SK-N-MC (cell line): ENCODE data around the gene SCD5.

Source experiments
- DNase-seq: peaks from one replicate; pipeline ENCODE4 v3.0.0-alpha.2; 2011; ENCODE audit warnings: low read depth, low spot score
- H3K27ac ChIP-seq: fragments of 200-600 bp; sonication (generic); 2 replicates; pipeline ENCODE4 v1.5.1; 2016; ENCODE audit warnings: mixed run types
- H3K36me3 ChIP-seq: fragments of 200-600 bp; sonication (generic); 2 replicates; pipeline ENCODE4 v1.6.1; 2017; ENCODE audit warnings: antibody characterized with exemption, low read length, mixed read lengths; ENCODE audit not compliant: insufficient read depth
- H3K4me3 ChIP-seq: fragments of 200-600 bp; sonication (generic); 2 replicates; pipeline ENCODE4 v1.5.1; 2016
- H3K9ac ChIP-seq: fragments of 200-600 bp; sonication (generic); 2 replicates; pipeline ENCODE4 v1.8.0; 2017; ENCODE audit warnings: mixed run types, mixed read lengths; ENCODE audit not compliant: insufficient read length
- H3K9me3 ChIP-seq: fragments of 200-600 bp; sonication (generic); 2 replicates; pipeline ENCODE4 v1.6.1; 2017; ENCODE audit warnings: low read depth, mild to moderate bottlenecking, antibody characterized with exemption, low read length, moderate library complexity, mixed read lengths
- EZH2 ChIP-seq: fragments of 200-600 bp; sonication (generic); IDR thresholded peaks from one replicate; pipeline ENCODE4 v1.6.1; 2017; ENCODE audit warnings: antibody characterized with exemption
- FOXP2 ChIP-seq: optimal IDR thresholded peaks from 2 replicates; pipeline ENCODE3; 2011; ENCODE audit warnings: mild to moderate bottlenecking, moderate library complexity; ENCODE audit not compliant: insufficient read depth; ENCODE audit errors: extremely low read length, control extremely low read depth
- POLR2AphosphoS5 ChIP-seq: IDR thresholded peaks from 2 replicates; pipeline ENCODE4 v1.6.1; 2012; ENCODE audit warnings: mild to moderate bottlenecking, low read depth, low read length, borderline replicate concordance

SCD5 gene

GRCh38 chr4:82712561-82712960, 86.0 kb downstream of the SCD5 start:
- no peaks in the 10 kb centered on the region for H3K36me3 ChIP-seq
- H3K9ac ChIP-seq = no peak overlapping the region
- H3K27ac ChIP-seq = no peak overlapping the region
- TF ChIP-seq EZH2 = no peak
- no peak for TF ChIP-seq POLR2AphosphoS5
- no peak for TF ChIP-seq FOXP2
- H3K4me3 ChIP-seq = no peak overlapping the region
- no peak for DNase-seq
- no peaks in the 10 kb centered on the region for H3K9me3 ChIP-seq

GRCh38 chr4:82711158-82711785, 87.3 kb downstream of the SCD5 start:
- no peak overlapping the region for H3K4me3 ChIP-seq
- no peaks in the 10 kb centered on the region for H3K9me3 ChIP-seq
- H3K36me3 ChIP-seq = no peaks in the 10 kb centered on the region
- no peak overlapping the region for H3K9ac ChIP-seq
- no peak for DNase-seq
- no peak overlapping the region for H3K27ac ChIP-seq
- TF ChIP-seq POLR2AphosphoS5 = no peak
- TF ChIP-seq FOXP2 = no peak
- TF ChIP-seq EZH2 = no peak

GRCh38 chr4:82710197-82710929, 88.2 kb downstream of the SCD5 start:
- Histone ChIP-seq H3K4me3 (no peak overlapping the region), H3K9ac (no peak overlapping the region), H3K27ac (no peak overlapping the region), H3K9me3 (no peaks in the 10 kb centered on the region), H3K36me3 (no peaks in the 10 kb centered on the region)
- TF ChIP-seq EZH2 = no peak
- TF ChIP-seq FOXP2 = no peak
- no peak for TF ChIP-seq POLR2AphosphoS5
- no peak for DNase-seq

- Histone ChIP-seq H3K27ac (no peak overlapping the region), H3K9me3 (no peaks in the 10 kb centered on the region), H3K36me3 (0 out of 2 replicates have a peak, but pooled peaks cover 2% of the 10 kb centered on the region), H3K4me3 (no peak overlapping the region), H3K9ac (no peak overlapping the region)
- no peak for DNase-seq
- no peak for TF ChIP-seq EZH2
- no peak for TF ChIP-seq POLR2AphosphoS5
- TF ChIP-seq FOXP2 = no peak
These were observed 89.6 kb downstream of the SCD5 start for GRCh38 chr4:82708982-82709381.

- no peak for DNase-seq
- no peaks in the 10 kb centered on the region for H3K9me3 ChIP-seq
- no peak overlapping the region for H3K4me3 ChIP-seq
- H3K9ac ChIP-seq = no peak overlapping the region
- 0 out of 2 replicates have a peak, but pooled peaks cover 5% of the 10 kb centered on the region for H3K36me3 ChIP-seq
- TF ChIP-seq FOXP2 (no peak), EZH2 (no peak), POLR2AphosphoS5 (no peak)
- H3K27ac ChIP-seq = no peak overlapping the region
These were observed 92.1 kb downstream of the SCD5 start for GRCh38 chr4:82706349-82707000.

- H3K36me3 ChIP-seq = 0 out of 2 replicates have a peak, but pooled peaks cover 5% of the 10 kb centered on the region
- H3K9me3 ChIP-seq = no peaks in the 10 kb centered on the region
- no peak overlapping the region for H3K9ac ChIP-seq
- TF ChIP-seq FOXP2 (no peak), EZH2 (no peak), POLR2AphosphoS5 (no peak)
- no peak overlapping the region for H3K4me3 ChIP-seq
- H3K27ac ChIP-seq = no peak overlapping the region
- no peak for DNase-seq
These were observed 92.7 kb downstream of the SCD5 start for GRCh38 chr4:82705928-82706300.

- Histone ChIP-seq H3K9ac (no peak overlapping the region), H3K36me3 (0 out of 2 replicates have a peak, but pooled peaks cover 5% of the 10 kb centered on the region), H3K27ac (no peak overlapping the region), H3K9me3 (no peaks in the 10 kb centered on the region), H3K4me3 (no peak overlapping the region)
- no peak for TF ChIP-seq POLR2AphosphoS5
- no peak for TF ChIP-seq FOXP2
- no peak for TF ChIP-seq EZH2
- no peak for DNase-seq
These were observed 93.2 kb downstream of the SCD5 start for GRCh38 chr4:82705169-82705927.

- H3K9me3 ChIP-seq = no peaks in the 10 kb centered on the region
- H3K27ac ChIP-seq = no peak overlapping the region
- no peak for DNase-seq
- no peak overlapping the region for H3K4me3 ChIP-seq
- H3K36me3 ChIP-seq = 0 out of 2 replicates have a peak, but pooled peaks cover 5% of the 10 kb centered on the region
- no peak overlapping the region for H3K9ac ChIP-seq
- TF ChIP-seq POLR2AphosphoS5 (no peak), EZH2 (no peak), FOXP2 (no peak)
These were observed 94.4 kb downstream of the SCD5 start for GRCh38 chr4:82704156-82704555.
